Stimulated activated CD4-positive, alpha-beta T cell treated with anti-CD3 and anti-CD28 coated beads, TNF-alpha, amount 100 ng/mL, for 1 hour (primary cell): ENCODE results near the gene CFAP77.
"Not testable (repeated sequence)": the region's sequence is repeated elsewhere in the genome, so short reads cannot be mapped to it uniquely, and the experiment has no call there.

Source experiments
- DNase-seq, 3 donors: peaks; one replicate each; pipeline ENCODE4 v3.0.0-alpha.2; 2020; ENCODE audit warnings: low read depth in 3 of 3, low spot score in 1 of 3

Gene CFAP77

DNA sequence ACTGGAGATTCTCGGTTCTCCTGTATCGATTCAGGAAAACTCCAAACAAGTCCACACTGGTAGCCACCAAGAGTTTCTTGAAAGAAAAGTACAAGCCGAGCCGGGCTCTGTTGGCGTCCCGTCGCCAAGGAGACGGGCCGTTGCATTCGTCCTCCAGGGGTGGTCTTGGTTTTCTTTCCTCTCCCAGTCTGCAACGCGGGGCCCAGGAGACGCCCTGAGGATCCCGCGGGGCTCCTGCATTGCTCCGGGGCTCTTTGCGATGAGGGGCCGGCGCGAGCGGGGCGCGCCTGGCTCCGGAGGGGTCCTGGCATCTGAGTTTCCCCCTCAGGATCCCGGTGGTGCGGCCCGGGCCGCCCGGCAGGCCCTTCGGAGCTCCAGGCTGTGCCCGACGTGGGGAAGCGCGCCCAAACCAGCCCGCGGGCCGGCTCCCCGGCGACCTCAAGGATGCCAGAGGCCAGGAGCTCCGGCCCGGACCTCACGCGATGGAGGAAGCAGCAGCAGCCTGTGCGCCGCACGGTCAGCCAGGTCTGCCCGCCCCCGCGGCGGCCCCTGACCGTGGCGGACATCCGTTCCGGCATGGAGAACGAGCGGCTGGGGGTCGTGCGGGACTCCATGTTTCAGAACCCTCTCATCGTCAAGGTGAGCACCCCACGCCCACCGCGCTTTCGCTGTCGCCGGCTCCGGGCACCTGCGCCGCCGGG lies at the start of gene CFAP77:
CFAP77 (plus strand) TSS at position 384 of the 701 bp plus-strand sequence; CDS start at position 445, 61 bp downstream.
- peak in 1 of 3 donors; percentile 27 for DNase-seq

DNA sequence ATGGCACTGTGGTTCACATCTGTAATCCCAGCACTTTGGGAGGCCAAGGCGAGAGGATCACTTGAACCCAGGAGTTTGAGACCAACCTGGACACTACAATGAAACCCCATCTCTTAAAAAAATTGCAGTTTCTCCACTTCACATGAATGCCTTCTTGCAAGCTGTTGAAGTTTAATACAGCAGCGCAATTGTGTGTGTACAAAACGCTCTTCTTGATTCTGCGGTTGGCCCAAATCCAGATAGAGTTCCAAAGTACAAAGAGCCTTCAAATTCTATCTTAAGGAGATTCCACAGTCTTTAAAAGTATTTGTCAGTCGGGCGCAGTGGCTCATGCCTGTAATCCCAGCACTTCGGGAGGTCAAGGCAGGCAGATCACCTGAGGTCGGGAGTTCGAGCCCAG lies 45.9 kb upstream of the CFAP77 start:
- DNase-seq, result no peak

DNA sequence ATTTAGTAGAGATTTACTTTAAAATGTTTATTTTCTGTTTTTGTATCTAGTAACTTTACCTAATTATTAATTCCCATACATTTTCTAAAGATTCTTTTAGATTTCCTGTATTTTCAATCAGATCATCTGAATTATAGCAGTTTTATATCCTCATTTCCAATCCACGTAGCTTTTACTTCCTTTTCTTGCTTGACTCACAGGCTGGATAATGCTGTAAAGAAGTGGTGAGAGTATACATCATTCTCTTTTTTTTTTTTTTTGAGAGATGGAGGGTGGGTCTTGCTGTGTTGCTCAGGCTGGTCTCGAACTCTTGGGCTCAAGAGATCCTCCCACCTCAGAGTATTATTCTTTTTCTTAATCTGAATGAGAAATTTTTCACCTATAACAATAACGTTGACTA lies 44.0 kb upstream of the CFAP77 start:
- no peak for DNase-seq

DNA sequence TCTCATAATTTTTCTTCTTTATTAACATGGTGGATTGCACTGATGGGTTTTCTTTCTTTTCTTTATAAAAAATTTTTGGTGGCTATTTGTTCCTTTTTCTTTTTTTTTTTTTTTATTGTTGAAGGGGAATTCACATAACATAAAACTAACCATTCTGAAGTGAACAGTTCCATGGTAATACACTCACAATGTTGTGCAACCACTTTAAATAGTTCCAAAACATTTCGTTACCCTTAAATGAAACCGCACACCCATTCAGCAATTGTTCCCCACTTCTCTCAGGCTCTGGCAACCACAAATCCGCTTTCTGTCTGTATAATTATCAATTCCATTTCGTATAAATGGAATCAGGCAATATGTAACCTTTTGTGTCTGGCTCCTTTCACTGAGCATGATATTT lies 43.5 kb upstream of the CFAP77 start:
- DNase-seq, result no peak

DNA sequence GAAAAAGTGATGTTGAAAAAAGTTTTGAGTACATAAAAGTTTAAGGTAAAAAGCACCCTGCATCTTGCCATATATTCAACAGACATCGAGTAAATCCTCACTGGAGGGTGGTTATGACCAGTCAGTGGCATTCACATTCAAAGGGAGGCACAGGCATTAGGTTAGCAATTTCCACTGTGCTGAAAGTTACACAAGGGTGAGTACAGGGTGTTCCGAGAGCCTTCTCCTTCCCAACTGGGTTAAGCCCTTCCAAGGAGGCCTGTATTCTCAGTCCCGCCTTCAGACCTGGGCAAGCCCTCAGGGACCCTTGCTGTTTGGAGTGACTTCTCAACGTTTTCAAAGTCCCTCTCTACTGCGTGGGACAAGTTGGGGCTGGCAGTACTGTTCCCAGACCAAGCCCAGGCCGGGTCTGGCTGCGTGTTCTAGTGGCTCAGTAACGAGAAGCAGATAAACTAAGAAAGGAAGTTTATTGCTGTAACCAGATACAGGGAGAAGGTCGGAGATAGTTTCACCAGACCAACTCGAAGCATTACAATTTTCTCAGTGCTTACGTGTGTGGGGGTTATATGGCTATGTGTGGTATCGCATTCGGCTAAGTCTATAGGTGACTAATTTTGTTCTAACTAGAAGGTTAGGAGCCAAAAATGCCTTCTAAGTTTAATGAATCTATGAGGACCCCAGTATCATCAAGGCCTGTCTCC lies 42.2 kb upstream of the CFAP77 start:
- DNase-seq, result no peak

DNA sequence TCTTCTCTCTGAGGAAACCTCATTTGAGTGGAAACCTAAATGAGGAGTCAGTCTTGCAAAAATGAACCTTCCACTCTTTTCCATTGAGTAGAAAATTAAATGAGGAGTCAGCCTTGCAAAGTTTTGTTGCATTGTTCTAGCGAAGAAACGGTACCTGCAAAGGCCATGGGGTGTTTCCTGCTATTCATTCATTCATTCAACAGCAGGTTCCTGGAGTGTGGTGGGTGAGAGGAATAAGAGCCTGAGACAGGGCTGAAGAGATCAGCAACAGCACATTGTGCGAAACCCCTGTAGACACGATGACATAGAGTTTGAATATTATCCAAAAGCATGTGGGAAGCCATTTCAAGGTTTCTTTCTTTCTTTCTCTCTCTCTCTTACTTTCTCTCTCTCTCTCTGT lies 40.6 kb upstream of the CFAP77 start:
- no peak for DNase-seq

DNA sequence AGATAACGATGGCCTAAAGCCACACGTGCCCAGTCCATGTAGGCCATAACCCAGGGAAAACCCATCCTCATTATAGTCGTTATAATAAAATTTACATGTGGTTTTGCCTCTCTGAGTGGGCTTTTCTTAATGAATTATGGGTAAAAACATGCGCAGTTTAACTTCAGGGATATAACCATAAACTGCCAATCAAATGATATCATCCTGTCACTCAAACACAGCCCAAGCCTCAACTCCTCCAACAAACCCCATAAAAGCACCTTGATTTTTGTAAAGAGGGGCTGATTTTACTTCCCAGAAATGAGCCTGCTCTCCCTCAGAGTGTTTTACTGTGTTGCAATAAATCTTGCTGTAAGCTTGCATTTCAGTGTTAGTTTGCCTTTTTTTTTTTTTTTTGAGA lies 39.4 kb upstream of the CFAP77 start:
- DNase-seq, result no peak

DNA sequence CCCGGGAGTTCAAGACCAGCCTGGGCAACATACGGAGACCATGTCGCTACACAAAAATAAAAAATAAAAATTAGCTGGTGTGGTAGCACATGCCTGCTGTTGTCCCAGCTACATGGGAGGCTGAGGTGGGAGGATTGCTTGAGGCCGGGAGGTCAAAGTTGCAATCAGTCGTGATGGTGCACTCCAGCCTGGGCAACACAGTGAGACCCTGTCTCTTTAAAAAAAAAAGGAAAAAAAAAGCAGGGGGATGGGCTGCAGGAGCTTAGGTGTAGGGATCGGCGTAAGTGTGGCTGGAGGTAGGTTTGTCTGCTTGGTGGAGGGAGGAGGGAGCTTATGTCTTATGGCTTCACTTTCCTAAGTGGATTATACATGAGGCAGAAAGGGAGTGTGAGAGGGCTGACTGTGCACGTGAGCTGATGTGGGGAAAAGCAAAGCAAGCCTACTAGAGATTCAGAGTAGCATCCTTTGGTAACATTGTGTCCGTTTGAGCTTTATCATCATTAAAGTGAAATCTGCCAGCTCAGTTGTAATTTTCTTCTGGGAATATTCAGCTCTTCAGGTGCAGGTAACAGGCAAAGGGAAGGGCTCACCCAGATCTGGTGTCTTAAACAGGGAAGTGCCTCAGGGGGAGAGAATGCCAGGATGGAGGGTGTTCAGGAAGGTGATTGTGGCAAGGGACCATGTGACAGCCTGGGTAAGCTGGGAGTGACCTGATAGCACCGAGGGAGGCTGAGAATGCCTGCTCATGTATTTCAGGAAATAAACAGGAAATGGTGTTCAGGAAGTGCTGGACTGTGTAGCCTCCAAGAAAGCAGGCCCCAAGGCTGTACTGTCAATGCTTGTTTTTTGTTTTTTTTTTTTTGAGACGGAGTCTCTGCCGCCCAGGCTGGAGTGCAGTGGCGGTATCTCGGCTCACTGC lies 37.6 kb upstream of the CFAP77 start:
- no peak for DNase-seq

DNA sequence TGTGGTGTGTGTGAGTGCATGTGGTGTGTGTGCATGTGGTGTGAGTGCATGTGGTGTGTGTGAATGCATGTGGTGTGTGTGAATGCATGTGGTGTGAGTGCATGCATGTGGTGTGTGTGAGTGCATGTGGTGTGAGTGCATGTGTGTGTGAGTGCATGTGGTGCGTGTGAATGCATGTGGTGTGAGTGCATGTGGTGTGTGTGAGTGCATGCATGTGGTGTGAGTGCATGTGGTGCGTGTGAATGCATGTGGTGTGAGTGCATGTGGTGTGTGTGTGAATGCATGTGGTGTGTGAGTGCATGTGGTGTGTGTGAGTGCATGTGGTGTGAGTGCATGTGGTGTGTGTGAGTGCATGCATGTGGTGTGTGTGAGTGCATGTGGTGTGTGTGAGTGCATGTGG lies 32.2 kb upstream of the CFAP77 start:
- not testable (repeated sequence) for DNase-seq

DNA sequence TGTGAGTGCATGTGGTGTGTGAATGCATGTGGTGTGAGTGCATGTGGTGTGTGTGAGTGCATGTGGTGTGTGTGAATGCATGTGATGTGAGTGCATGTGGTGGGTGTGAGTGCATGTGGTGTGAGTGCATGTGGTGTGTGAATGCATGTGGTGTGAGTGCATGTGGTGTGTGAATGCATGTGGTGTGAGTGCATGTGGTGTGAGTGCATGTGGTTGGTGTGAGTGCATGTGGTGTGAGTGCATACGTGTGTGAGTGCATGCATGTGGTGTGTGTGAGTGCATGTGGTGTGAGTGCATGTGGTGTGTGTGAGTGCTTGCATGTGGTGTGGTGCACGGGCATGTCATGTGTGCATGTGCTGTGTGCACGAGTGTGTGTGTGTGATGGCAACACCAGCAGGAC lies 31.6 kb upstream of the CFAP77 start:
- not testable (repeated sequence) for DNase-seq

DNA sequence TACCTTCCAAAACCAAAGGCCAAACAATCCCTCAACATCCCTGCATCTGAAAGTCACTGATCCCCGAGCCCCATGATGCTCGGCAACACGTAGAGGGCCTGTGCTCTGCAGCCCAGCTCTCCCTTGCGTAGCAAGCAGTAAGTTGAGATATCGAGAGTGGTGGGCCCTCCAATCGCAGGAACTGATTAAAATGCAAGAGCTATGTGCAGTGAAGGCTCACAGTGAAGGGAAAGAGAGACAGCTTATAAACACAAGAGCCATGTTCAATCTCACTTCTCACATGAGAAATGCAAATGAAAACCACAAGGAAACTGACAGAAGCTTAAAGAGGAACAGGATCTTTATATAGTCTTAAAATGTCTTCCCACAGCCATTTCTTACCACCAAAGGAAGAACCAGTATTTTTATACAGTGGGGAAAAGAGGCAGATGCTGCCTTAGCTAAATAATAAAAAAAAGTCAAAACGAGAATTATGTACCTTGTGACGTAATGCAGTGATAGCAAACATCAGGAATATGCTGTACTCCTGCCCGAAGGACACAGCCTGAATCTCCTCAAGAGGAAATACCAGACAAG lies 28.0 kb upstream of the CFAP77 start:
- DNase-seq, result no peak

DNA sequence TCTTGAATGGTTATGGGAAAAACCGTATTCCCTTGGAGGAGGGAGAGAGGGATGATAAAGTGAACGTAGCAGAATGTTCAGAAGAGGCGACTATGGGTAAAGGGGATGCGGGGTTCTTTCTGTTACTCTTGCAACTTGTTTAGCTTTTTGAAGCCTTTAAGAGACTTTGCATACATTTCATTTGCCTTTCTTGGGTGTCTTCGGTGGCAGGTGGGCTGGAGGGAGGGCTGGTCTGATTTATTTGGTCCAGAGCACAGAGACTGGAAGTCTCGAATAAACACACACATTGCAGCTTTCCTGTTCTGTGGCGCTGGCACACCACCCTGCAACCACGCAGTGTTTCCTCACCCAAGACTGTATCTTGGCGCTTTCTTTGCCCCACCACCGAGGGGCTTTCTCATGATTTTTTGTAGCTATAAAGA lies 26.5 kb upstream of the CFAP77 start:
- no peak for DNase-seq

DNA sequence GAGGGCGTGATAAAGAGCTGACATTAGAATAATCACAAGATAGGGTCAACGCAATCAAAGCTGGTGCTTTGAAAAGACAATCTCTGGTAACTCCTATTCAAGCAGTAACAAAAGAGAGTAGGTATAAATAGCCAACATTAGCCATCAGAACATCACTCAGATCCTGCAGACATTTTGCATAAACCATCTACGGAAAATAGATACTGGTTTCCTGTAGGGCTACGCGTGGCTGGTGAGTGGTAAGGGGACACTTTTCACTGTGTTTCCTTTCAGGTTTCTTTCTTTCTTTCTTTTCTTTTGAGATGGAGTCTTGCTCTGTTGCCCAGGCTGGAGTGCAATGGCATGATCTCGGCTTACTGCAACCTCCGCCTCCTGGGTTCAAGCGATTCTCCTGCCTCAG lies 25.6 kb upstream of the CFAP77 start:
- no peak for DNase-seq

DNA sequence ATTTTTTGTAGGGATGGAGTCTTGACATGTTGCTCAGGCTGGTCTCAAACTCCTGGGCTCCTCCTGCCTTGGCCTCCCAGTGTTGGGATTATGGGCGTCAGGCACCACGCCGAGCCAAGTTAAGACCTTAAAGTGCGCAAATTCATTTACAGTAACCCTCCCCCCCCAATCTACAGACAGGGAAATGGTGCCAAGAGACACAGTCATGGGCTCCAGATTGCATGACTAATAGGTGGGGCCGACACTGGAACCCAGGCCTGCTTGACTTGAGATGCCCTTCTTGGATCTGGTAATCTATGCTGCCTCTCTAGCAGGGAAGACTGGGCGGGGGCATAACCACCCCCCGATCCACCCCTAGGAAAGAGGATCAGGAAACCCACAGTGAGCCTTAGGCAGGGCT lies 22.9 kb upstream of the CFAP77 start:
- DNase-seq, result no peak

DNA sequence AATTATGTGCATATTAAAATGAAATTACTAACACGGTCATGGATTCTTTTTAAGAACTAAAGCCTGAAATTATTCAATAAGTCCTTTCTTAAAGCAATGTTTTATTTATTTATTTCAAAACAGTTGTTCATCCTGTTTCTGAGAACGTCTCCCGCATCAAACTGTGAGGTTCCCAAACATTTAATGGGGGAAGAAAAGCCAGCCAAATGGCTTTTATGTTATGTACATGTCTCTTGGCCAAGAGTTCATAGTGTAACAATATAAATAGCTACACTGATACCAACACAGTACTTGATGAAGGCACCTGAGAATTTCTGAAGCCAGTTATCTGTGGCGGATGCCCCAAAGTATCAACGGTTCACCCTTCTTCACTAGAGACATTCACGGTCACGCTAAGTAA lies 19.0 kb upstream of the CFAP77 start:
- DNase-seq, result no peak

DNA sequence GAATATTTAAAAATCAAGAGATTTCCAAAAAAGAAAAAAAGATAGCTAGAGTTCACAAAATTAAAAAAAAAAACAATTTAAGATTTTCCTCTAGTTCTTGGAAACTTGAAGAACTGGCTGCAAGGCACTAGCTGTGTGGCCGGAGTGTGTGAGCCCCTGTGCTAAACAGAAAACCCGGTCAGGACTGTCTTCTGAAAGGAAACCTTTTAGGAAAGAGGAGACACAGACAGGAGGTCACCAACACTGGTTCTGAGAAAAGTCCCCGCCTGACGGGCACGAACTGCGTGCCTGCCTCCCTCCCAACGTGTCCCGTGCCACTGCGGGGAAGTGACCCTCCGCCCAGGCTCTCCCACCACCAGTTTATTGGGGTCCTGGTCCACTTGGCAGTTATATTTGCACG lies 18.6 kb upstream of the CFAP77 start:
- no peak for DNase-seq

DNA sequence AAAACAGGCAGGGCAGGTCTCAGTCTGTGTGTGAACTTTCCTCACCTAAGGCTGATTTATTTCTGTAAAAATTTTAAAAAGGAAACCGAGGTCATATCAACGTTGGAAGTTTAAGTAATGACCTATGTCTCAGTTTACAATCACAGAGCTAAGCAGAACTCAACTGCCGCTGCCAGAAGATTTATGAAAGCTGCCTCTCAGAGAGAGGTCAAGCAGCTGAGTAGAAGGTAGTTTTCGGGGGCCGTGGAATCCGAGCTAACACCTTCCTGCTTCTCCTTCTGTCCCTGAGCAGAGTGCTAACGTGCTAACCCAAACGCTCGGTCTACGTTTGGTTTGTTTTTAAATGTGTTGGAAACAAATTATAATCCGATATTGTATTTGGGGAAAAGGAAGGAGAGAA lies 14.5 kb upstream of the CFAP77 start:
- no peak for DNase-seq

DNA sequence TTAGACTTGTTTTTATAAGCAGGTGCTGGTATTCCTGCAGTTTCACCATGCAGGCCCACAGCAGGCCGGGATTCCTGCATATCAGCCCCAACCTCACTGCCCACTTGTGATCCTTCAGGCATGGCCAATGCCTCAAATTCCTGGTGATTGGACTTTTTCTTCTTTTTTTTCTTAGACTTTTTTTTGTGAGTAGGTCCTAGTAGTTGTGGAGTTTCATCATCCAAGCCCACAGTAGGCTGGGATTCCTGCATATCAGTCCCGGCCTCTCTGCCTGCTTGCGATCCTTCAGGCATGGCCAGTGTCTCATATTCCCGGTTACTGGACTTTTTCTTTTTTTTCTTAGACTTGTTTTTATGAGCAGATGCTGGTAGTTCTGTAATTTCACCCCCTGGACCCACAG lies 8.2 kb upstream of the CFAP77 start:
- DNase-seq, result no peak

DNA sequence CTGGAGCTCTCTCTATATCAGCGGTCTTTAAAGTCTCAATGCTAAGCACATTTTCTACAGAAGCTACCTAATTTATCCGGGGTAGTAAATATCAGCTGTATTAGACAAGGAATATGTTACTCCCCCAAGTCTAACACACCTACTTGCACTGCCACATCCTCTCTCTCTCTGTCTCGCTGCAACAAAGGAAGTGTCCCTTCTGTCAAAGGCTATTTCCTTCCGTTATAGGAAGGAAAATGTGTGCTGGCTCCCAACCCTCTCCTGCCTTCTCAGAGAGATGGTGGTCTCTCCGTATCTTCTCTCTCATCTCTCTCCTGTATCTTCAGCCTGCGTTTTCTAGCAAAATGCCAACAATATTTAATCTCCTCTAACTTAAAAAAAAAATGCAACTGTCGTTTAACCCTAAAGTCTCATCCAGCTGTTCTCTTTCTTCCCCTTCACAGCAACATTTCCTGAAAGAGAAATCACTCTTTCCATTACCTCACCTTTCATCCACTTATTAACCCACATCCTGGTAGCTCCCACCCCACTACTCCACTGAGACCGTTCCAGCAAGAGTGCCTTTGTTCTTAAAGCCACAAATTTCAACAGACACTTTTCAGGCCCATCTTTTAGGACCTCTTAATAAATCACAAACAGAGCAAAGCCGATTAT lies 5.7 kb upstream of the CFAP77 start:
- DNase-seq, result no peak

DNA sequence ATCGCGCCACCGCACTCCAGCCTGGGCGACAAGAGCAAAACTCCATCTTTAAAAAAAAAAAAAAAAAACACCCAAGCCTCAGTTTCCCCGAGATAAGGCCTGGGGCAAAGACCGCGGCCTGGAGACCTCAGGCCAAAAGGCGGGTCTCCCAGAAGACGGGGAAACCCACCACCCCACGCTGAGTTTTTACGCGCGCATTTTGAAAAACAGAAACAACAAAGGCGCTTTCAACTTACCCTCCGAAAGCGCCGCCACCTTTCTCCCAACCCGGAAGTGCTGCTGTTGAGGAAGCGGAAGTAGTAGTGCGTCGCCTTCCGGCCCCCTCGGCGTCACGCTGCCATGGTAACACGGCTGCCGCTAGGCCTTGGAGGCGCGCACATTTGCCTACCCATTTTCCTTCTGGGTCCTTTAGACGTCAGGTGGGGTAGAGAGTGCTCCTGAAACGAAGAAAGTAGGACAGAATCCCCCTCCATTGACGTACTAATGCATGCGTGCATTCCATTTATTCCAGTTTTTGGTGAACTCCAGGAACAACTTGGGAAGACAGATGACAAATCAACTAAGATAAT lies 3.4 kb upstream of the CFAP77 start, which contains the start of gene TTF1:
TTF1 (minus strand) TSS at position 287 of the 569 bp plus-strand sequence. CDS start 4,019 bp downstream, outside the sequence.
- peak; percentile 83 to 84 (median 83) for DNase-seq
